ENCODE measurements around the gene TRIM10.

DNA sequence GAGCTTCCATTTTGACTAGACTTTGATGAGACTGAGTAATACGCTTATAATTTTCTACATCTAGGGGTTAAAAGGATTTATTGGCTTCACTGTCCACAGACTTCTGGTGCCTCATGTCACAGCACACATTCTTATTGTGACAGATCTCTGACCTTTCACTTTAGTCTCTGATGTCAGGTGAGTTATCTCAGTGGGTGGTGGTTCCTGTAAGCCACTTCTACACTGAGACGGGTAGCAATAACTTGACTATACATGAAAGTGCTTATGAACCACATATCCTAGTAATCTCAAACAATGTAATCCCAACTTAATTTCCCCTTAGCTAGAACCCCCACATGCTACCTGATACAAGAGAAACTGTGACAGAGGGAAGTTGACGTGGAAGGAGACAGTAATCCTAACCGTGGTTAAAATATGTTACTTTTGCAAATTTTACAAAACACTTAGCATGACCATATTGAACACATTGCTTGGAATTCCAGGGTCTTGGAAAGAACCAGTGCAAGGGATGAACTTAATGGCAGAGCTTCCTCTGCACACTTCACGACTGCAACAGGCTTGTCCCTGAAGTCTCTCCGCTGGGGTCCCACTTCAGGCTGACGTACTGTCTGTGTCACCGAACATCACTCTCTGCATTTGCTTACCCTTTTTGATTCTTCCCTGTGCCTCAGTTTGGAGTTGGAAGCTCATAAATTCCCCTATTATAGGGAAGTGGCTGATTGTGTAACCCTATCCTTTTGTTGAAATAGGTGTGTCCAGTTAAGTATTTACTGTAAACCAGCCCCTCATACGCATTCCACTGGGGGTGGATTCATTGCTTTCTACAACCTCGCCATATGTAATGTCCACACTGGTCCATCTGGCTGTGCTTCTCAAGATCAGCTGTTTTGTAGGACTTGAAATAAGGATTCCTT, 31.5 kb downstream of the TRIM10 start:
- TF ChIP-seq, protein P1, sequence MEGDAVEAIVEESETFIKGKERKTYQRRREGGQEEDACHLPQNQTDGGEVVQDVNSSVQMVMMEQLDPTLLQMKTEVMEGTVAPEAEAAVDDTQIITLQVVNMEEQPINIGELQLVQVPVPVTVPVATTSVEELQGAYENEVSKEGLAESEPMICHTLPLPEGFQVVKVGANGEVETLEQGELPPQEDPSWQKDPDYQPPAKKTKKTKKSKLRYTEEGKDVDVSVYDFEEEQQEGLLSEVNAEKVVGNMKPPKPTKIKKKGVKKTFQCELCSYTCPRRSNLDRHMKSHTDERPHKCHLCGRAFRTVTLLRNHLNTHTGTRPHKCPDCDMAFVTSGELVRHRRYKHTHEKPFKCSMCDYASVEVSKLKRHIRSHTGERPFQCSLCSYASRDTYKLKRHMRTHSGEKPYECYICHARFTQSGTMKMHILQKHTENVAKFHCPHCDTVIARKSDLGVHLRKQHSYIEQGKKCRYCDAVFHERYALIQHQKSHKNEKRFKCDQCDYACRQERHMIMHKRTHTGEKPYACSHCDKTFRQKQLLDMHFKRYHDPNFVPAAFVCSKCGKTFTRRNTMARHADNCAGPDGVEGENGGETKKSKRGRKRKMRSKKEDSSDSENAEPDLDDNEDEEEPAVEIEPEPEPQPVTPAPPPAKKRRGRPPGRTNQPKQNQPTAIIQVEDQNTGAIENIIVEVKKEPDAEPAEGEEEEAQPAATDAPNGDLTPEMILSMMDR (IDR thresholded peaks at IDR 0.05), result no peak
- TF ChIP-seq POLR2AphosphoS5 (IDR thresholded peaks at IDR 0.05), result no peak
- TF ChIP-seq EP300 (IDR thresholded peaks at IDR 0.05), result no peak
- no peak for TF ChIP-seq POLR2A (IDR thresholded peaks at IDR 0.05)

Data from gastroesophageal sphincter (tissue), 3 donors.